NCI-H82 treated with DMSO at 0.1 percent for 48 hours (cell line): ENCODE data around the gene UPK3A.
"Not testable (repeated sequence)": the region's sequence is repeated elsewhere in the genome, so short reads cannot be mapped to it uniquely, and the experiment has no call there.

Experiments used
- DNase-seq: peaks from one replicate; lab custom pipeline; 2025; ENCODE audit not compliant: unreplicated experiment; lab: John Stamatoyannopoulos, UW

The UPK3A gene

GRCh38 chr22:45278125-45278524, 6.6 kb upstream of the UPK3A start:
- DNase-seq = no peak

- no peak for DNase-seq
Measured at GRCh38 chr22:45280587-45280980, 4.2 kb upstream of the UPK3A start.

- no peak for DNase-seq
Measured at GRCh38 chr22:45281010-45281409, 3.7 kb upstream of the UPK3A start.

GRCh38 chr22:45285263-45286058, 712 bp downstream of the UPK3A start:
- no peak for DNase-seq

GRCh38 chr22:45286854-45287551, 2.3 kb downstream of the UPK3A start:
- DNase-seq = no peak

GRCh38 chr22:45290410-45290936, 5.7 kb downstream of the UPK3A start:
- DNase-seq = peak; percentile 42

GRCh38 chr22:45291061-45291930, 6.5 kb downstream of the UPK3A start:
- DNase-seq = no peak

GRCh38 chr22:45291931-45292290, 7.2 kb downstream of the UPK3A start:
- no peak for DNase-seq

- DNase-seq = no peak
Measured at GRCh38 chr22:45292731-45293442, 8.1 kb downstream of the UPK3A start.

GRCh38 chr22:45294030-45294429, 9.3 kb downstream of the UPK3A start:
- no peak for DNase-seq

- not testable (repeated sequence) for DNase-seq
Measured at GRCh38 chr22:45295004-45295403, 10.3 kb downstream of the UPK3A start.

GRCh38 chr22:45295492-45295891, 10.7 kb downstream of the UPK3A start:
- DNase-seq = no peak

- DNase-seq = no peak
Measured at GRCh38 chr22:45296628-45297297, 12.0 kb downstream of the UPK3A start.

GRCh38 chr22:45298934-45299505, 14.3 kb downstream of the UPK3A start:
- DNase-seq = no peak

GRCh38 chr22:45302751-45303150, 18.0 kb downstream of the UPK3A start:
- no peak for DNase-seq

- DNase-seq = no peak
Measured at GRCh38 chr22:45303181-45303580, 18.4 kb downstream of the UPK3A start.

GRCh38 chr22:45304971-45305370, 20.2 kb downstream of the UPK3A start:
- DNase-seq = no peak

- no peak for DNase-seq
Measured at GRCh38 chr22:45305456-45306075, 20.8 kb downstream of the UPK3A start.

- no peak for DNase-seq
Measured at GRCh38 chr22:45306139-45306538, 21.4 kb downstream of the UPK3A start.
